Lower leg skin (tissue), 3 donors: Measurements from ENCODE around the gene MTMR11.

Experiments used
- CTCF ChIP-seq, 3 donors: fragments of 450-650 bp; IDR thresholded peaks; one replicate each; pipeline ENCODE4 v1.5.1; 2016; ENCODE audit warnings: antibody characterized with exemption in 3 of 3, mild to moderate bottlenecking in 3 of 3, moderate library complexity in 2 of 3
- POLR2A ChIP-seq, 2 donors: fragments of 450-650 bp; IDR thresholded peaks; one replicate each; pipeline ENCODE4 v1.6.1; 2016 to 2017; ENCODE audit warnings: antibody characterized with exemption in 2 of 2, mild to moderate bottlenecking in 1 of 2, moderate library complexity in 1 of 2

- no peak for TF ChIP-seq POLR2A (IDR thresholded peaks at IDR 0.05)
- no peak for TF ChIP-seq CTCF (IDR thresholded peaks at IDR 0.05)
These were observed 20.3 kb downstream of the MTMR11 start for GRCh38 chr1:149916193-149916897.
